ENCODE results near the gene CASZ1. TPM values are rescaled to one million over a fixed set of nuclear protein-coding genes. Genes with fewer than 3 reads are reported as not detected.

CASZ1 gene
- total and polyA plus RNA-seq, 2 donors from 2014 or later, result 10.1 to 33.0 TPM

DNA sequence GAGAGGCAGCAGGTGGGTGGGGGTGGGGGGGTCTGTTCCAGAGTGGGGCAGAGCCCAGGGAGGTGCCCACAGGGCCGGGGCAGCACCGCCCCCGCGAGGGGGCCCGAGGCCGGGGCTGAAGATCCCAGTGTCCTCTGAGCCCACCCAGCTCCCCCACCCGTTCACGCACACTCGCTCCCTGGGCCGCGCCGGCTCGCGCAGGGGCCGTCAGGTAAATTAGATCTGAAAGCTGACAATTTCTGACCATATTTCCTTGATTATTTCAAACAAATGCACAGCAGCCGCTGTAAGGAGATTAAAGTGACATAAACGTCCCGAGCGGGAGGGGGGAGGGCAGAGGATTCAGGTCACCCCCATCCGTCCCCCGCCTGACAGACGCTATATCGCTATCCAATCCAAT is 118.0 kb downstream of the CASZ1 start:
- no peak for FAIRE-seq
- DNase-seq, result no peak
- H3K36me3 ChIP-seq (ENCODE audit: control insufficient read depth in 2 of 3, insufficient read depth in 3 of 3, low read length in 3 of 3), result no peaks in the 10 kb centered on the region
- TF ChIP-seq, protein P1, sequence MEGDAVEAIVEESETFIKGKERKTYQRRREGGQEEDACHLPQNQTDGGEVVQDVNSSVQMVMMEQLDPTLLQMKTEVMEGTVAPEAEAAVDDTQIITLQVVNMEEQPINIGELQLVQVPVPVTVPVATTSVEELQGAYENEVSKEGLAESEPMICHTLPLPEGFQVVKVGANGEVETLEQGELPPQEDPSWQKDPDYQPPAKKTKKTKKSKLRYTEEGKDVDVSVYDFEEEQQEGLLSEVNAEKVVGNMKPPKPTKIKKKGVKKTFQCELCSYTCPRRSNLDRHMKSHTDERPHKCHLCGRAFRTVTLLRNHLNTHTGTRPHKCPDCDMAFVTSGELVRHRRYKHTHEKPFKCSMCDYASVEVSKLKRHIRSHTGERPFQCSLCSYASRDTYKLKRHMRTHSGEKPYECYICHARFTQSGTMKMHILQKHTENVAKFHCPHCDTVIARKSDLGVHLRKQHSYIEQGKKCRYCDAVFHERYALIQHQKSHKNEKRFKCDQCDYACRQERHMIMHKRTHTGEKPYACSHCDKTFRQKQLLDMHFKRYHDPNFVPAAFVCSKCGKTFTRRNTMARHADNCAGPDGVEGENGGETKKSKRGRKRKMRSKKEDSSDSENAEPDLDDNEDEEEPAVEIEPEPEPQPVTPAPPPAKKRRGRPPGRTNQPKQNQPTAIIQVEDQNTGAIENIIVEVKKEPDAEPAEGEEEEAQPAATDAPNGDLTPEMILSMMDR (IDR thresholded peaks at IDR 0.05; ENCODE audit: borderline replicate concordance, extremely low read depth, insufficient read depth), result no peak
- H3K27me3 ChIP-seq (ENCODE audit: control insufficient read depth, insufficient read depth, low read length), result no peaks in the 10 kb centered on the region
- peaks cover 0 to 70% (median 49%) of the 10 kb centered on the region in 3 donors for H3K4me1 ChIP-seq (ENCODE audit: control insufficient read depth in 2 of 3, insufficient read depth in 2 of 3, low read depth in 1 of 3, low read length in 3 of 3)
- peak overlapping the region in 1 of 3 donors; percentile 69 for H3K9ac ChIP-seq (ENCODE audit: low read length in 3 of 3)
- peak overlapping the region; percentile 89 to 96 for H3K27ac ChIP-seq (ENCODE audit: low read depth in 2 of 2, low read length in 2 of 2)
- intact Hi-C loops (cut with DNase I), result no loop called here
- no peak overlapping the region for H3K4me3 ChIP-seq (ENCODE audit: low read length in 3 of 3)
- no peaks in the 10 kb centered on the region for H3K9me3 ChIP-seq (ENCODE audit: control insufficient read depth in 2 of 3, insufficient read depth in 1 of 3, low read length in 3 of 3)

DNA sequence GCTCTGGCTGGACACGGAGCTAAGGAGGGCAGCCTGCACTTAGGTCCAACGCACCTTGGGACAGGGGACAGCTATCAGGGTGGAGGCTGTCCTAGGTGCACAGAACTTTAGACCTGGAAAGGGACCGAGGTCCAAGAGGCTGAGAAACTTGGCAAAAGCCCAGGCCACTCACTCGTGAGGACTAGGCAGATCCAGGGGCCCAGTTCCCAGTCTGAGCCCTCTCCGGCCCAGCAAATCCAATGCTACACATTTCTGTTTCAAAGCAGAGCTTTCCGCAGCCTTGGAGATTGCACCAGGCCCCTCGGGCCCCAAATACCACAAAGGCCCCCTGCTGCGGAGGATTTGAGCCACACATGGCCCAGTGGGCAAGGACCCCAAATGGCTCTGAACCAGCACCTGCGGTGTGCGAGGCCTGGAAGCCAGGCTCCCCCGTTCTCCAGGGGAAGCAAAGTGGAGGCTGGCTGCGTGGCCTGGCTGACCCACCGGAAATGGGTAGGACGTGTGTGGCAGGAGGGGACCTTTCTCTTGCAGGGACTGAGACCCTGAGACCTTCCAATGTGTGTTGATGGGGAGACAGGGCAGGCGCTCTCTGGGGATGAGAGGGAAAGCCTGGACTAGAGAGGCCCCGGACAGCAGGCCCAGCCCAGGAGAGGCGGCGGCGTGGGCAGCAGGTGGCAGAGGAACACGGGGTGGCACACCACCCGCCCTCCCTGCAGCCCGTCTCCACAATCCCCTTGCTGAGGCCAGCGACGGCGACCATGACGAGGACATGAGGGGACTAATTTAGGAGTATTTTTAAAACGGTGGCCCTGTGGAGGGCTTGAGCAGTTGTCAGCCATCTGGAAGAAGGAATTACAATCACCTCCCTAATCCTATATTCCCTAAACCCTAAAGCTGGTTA is 118.7 kb downstream of the CASZ1 start:
- H3K4me3 ChIP-seq (ENCODE audit: low read length in 3 of 3), result no peak overlapping the region
- H3K9me3 ChIP-seq (ENCODE audit: control insufficient read depth in 2 of 3, insufficient read depth in 1 of 3, low read length in 3 of 3), result no peaks in the 10 kb centered on the region
- no peaks in the 10 kb centered on the region for H3K36me3 ChIP-seq (ENCODE audit: control insufficient read depth in 2 of 3, insufficient read depth in 3 of 3, low read length in 3 of 3)
- no peaks in the 10 kb centered on the region for H3K27me3 ChIP-seq (ENCODE audit: control insufficient read depth, insufficient read depth, low read length)
- FAIRE-seq, result no peak
- TF ChIP-seq, protein P1 (IDR thresholded peaks at IDR 0.05; ENCODE audit: borderline replicate concordance, extremely low read depth, insufficient read depth), result no peak
- H3K27ac ChIP-seq (ENCODE audit: low read depth in 2 of 2, low read length in 2 of 2), result peak overlapping the region; percentile 89 to 96
- H3K9ac ChIP-seq (ENCODE audit: low read length in 3 of 3), result peak overlapping the region in 1 of 3 donors; percentile 77
- DNase-seq, result peak in 1 of 5 donors; percentile 62
- H3K4me1 ChIP-seq (ENCODE audit: control insufficient read depth in 2 of 3, insufficient read depth in 2 of 3, low read depth in 1 of 3, low read length in 3 of 3), result peaks cover 0 to 67% (median 44%) of the 10 kb centered on the region in 3 donors
- intact Hi-C loops (cut with DNase I), result no loop called here

DNA sequence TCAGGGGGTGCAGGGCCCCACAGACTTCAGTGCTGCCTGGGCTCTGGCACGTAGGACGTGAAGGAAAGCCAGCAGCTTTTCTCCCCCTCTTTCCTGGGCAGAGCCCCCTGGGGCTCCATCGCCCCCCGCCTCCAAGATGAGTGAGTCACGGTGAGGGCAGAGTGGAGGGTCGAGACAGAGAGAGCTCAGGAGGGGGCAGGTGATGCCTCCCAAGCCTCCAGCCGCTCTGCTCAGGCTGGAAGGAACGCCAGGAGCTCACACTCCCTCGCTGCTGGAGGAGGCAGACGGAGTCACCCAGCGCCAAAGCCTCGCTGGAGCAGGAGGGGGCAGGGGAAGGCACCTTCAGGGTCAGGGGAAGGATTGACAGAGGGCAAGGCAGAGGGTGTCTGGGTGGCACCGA is 119.5 kb downstream of the CASZ1 start:
- Histone ChIP-seq H3K9ac (ENCODE audit: low read length in 3 of 3) (peak overlapping the region in 2 of 3 donors; percentile 56 to 77), H3K4me3 (ENCODE audit: low read length in 3 of 3) (no peak overlapping the region), H3K27me3 (ENCODE audit: control insufficient read depth, insufficient read depth, low read length) (no peaks in the 10 kb centered on the region), H3K4me1 (ENCODE audit: control insufficient read depth in 2 of 3, insufficient read depth in 2 of 3, low read depth in 1 of 3, low read length in 3 of 3) (peaks cover 0 to 70% (median 44%) of the 10 kb centered on the region in 3 donors), H3K36me3 (ENCODE audit: control insufficient read depth in 2 of 3, insufficient read depth in 3 of 3, low read length in 3 of 3) (no peaks in the 10 kb centered on the region), H3K9me3 (ENCODE audit: control insufficient read depth in 2 of 3, insufficient read depth in 1 of 3, low read length in 3 of 3) (no peaks in the 10 kb centered on the region), H3K27ac (ENCODE audit: low read depth in 2 of 2, low read length in 2 of 2) (peak overlapping the region; percentile 89 to 96)
- intact Hi-C loops (cut with DNase I), result no loop called here
- TF ChIP-seq, protein P1 (IDR thresholded peaks at IDR 0.05; ENCODE audit: borderline replicate concordance, extremely low read depth, insufficient read depth), result no peak
- no peak for DNase-seq
- FAIRE-seq, result no peak
